Activated naive CD4-positive, alpha-beta T cell treated with Interleukin-2 at 50 U/mL for 16 hours (primary cell): ENCODE measurements around the gene IGFN1.

ENCODE experiments used
- DNase-seq: peaks from one replicate; pipeline ENCODE4 v3.0.0-alpha.2; 2020

Gene IGFN1

GRCh38 chr1:201268604-201269151, 78.1 kb downstream of the IGFN1 start:
- no peak for DNase-seq

GRCh38 chr1:201269281-201269680, 78.7 kb downstream of the IGFN1 start:
- DNase-seq: no peak

GRCh38 chr1:201269900-201270410, 79.3 kb downstream of the IGFN1 start:
- DNase-seq: no peak

- no peak for DNase-seq
Measured at GRCh38 chr1:201270616-201271390, 80.2 kb downstream of the IGFN1 start.

- DNase-seq: no peak
Measured at GRCh38 chr1:201272799-201273198, 82.2 kb downstream of the IGFN1 start.

- DNase-seq: no peak
Measured at GRCh38 chr1:201274616-201275252, 84.1 kb downstream of the IGFN1 start.

GRCh38 chr1:201275253-201275666, 84.6 kb downstream of the IGFN1 start:
- DNase-seq: no peak

GRCh38 chr1:201276891-201277290, 86.3 kb downstream of the IGFN1 start:
- no peak for DNase-seq

- DNase-seq: no peak
Measured at GRCh38 chr1:201277441-201277840, 86.8 kb downstream of the IGFN1 start.
